HepG2 (cell line): Measurements from ENCODE around the gene ELL. TPM values are rescaled to one million over a fixed set of nuclear protein-coding genes. Genes with fewer than 3 reads are reported as not detected.

Experiments
- ATAC-seq: fragments of 200-7000 bp; cut with Tn5 transposase; 3 replicates; pipeline ENCODE4 v1.9.1; 2020; ENCODE audit warnings: mild to moderate bottlenecking, moderate library complexity
- BruUV-seq: library from RNA; stranded (reverse); fragments of 400-500 nt; replicated peaks from 2 replicates; lab custom pipeline; 2021; lab: Mats Ljungman, UMichigan
- CTCF ChIA-PET: fragments of 300-600 bp; formaldehyde crosslinking; extraction: SDS; loops from one replicate; lab custom pipeline; 2021; ENCODE audit warnings: low total read pairs, inconsistent platforms, low intra/inter-chr PET ratio; lab: Yijun Ruan, JAX
- POLR2A ChIA-PET: fragments of 350-600 bp; sonication (Branson Sonifier 250); formaldehyde crosslinking; loops from one replicate; lab custom pipeline; 2020; ENCODE audit warnings: antibody characterized with exemption, inconsistent platforms; lab: Yijun Ruan, JAX
- DNase-seq: peaks from one replicate; pipeline ENCODE4 v3.0.0-alpha.2; 2015; ENCODE audit warnings: low spot score
- FAIRE-seq: peaks from 3 replicates; lab custom pipeline; 2011; peaks lifted over from hg19 to GRCh38; lab: Jason Lieb, UNC
- H2AFZ ChIP-seq: one replicate; pipeline ENCODE4 v1.6.1; 2011; ENCODE audit warnings: low read length, inconsistent platforms
- H3K27ac ChIP-seq: fragments of 300-600 bp; 3 replicates; pipeline ENCODE4 v1.8.0; 2011; ENCODE audit warnings: mixed run types, mild to moderate bottlenecking, mixed read lengths, low read length, inconsistent platforms; ENCODE audit not compliant: insufficient read depth; ENCODE audit errors: extremely low read length
- H3K27me3 ChIP-seq, 2 experiments: fragments of 200-600 bp in 1 of 2; 2 replicates in 1 of 2; 3 replicates in 1 of 2; pipeline versions ENCODE4 v1.6.0 to v1.8.0; 2011; ENCODE audit warnings: low read length in 2 of 2, mild to moderate bottlenecking in 2 of 2, moderate library complexity in 2 of 2, inconsistent platforms in 1 of 2; ENCODE audit not compliant: insufficient read depth in 2 of 2, control insufficient read depth in 1 of 2
- H3K36me3 ChIP-seq, 2 experiments: fragments of 200-600 bp in 1 of 2; replicated peaks in 1 of 2; 2 replicates in 1 of 2; 3 replicates in 1 of 2; pipeline versions ENCODE4 v1.5.1 to v1.8.0; 2011; ENCODE audit warnings: low read length in 2 of 2, inconsistent platforms in 1 of 2; ENCODE audit not compliant: insufficient read depth in 2 of 2, control insufficient read depth in 1 of 2
- H3K4me1 ChIP-seq: 2 replicates; pipeline ENCODE4 v1.5.1; 2012; ENCODE audit warnings: low read length, inconsistent platforms; ENCODE audit not compliant: insufficient read depth
- H3K4me2 ChIP-seq: 2 replicates; pipeline ENCODE4 v1.6.0; 2011; ENCODE audit warnings: low read depth, low read length, inconsistent platforms
- H3K4me3 ChIP-seq, 3 experiments: fragments of 200-600 bp in 1 of 3; sonication (generic), shearing (Covaris generic) in 1 of 3; replicated peaks in 1 of 3; 2 replicates each; pipeline ENCODE4 v1.5.1; 2011 to 2016; ENCODE audit warnings: low read length in 3 of 3, inconsistent platforms in 2 of 3, low read depth in 2 of 3, mild to moderate bottlenecking in 2 of 3, control low read depth in 1 of 3, mixed read lengths in 1 of 3; ENCODE audit not compliant: insufficient read depth in 1 of 3
- H3K79me2 ChIP-seq: one replicate; pipeline ENCODE4 v1.6.1; 2011; ENCODE audit warnings: low read length, inconsistent platforms; ENCODE audit not compliant: insufficient read depth
- H3K9ac ChIP-seq: 2 replicates; pipeline ENCODE4 v1.6.0; 2011; ENCODE audit warnings: mild to moderate bottlenecking, low read depth, low read length, inconsistent platforms; ENCODE audit not compliant: insufficient read depth
- H3K9me3 ChIP-seq: 2 replicates; pipeline ENCODE4 v1.5.1; 2012; ENCODE audit warnings: mild to moderate bottlenecking, low read length
- H4K20me1 ChIP-seq: 2 replicates; pipeline ENCODE4 v1.6.0; 2011; ENCODE audit warnings: inconsistent platforms, mild to moderate bottlenecking, low read length, moderate library complexity; ENCODE audit not compliant: insufficient read depth
- MAFF ChIP-seq: IDR thresholded peaks from 2 replicates; pipeline ENCODE4 v1.6.1; 2011; ENCODE audit warnings: low read depth, low read length, improper control_type of control experiment
- NFYB ChIP-seq: sonication (generic); formaldehyde crosslinking; IDR thresholded peaks from 2 replicates; pipeline ENCODE4 v1.4.0; 2020; ENCODE audit warnings: missing genetic modification reagents
- SMC3 ChIP-seq: IDR thresholded peaks from 2 replicates; pipeline ENCODE4 v1.6.1; 2011; ENCODE audit warnings: low read length, improper control_type of control experiment
- SOX5 ChIP-seq: IDR thresholded peaks from 2 replicates; pipeline ENCODE4 v1.6.1; 2016; ENCODE audit warnings: borderline replicate concordance
- ZFX ChIP-seq: sonication (generic); formaldehyde crosslinking; IDR thresholded peaks from 2 replicates; pipeline ENCODE4 v1.4.0; 2020; ENCODE audit warnings: mild to moderate bottlenecking, low read depth, missing genetic modification reagents, moderate library complexity
- ZKSCAN1 ChIP-seq: fragments of 150-350 bp; IDR thresholded peaks from 2 replicates; pipeline ENCODE4 v1.6.1; 2014; ENCODE audit warnings: low read length
- ZNF121 ChIP-seq: sonication (generic); formaldehyde crosslinking; IDR thresholded peaks from 2 replicates; pipeline ENCODE4 v1.5.0; 2020; ENCODE audit warnings: mild to moderate bottlenecking, missing genetic modification reagents
- ZNF263 ChIP-seq: sonication (generic); formaldehyde crosslinking; IDR thresholded peaks from 2 replicates; pipeline ENCODE4 v1.4.0; 2020; ENCODE audit warnings: missing genetic modification reagents
- ZNF430 ChIP-seq: sonication (generic); formaldehyde crosslinking; IDR thresholded peaks from 2 replicates; pipeline ENCODE4 v1.9.0; 2021; ENCODE audit warnings: mild to moderate bottlenecking, missing genetic modification reagents
- ZNF549 ChIP-seq: sonication (generic); formaldehyde crosslinking; IDR thresholded peaks from 2 replicates; pipeline ENCODE4 v1.5.0; 2020; ENCODE audit warnings: missing genetic modification reagents
- ZNF615 ChIP-seq: sonication (generic); formaldehyde crosslinking; IDR thresholded peaks from 2 replicates; pipeline ENCODE4 v1.5.0; 2020; ENCODE audit warnings: mild to moderate bottlenecking, missing genetic modification reagents, borderline replicate concordance
- WGBS: methylation state at CpG from one replicate; pipeline ENCODE4 v1.1.6; 2017; ENCODE audit warnings: low lambda C conversion rate; 5-methylcytosine and 5-hydroxymethylcytosine counted together
- in situ Hi-C: cut with HindIII; loops from 2 replicates; pipeline ENCODE4 v1.10.0; 2017; ENCODE audit warnings: low pct_unique_long_range_greater_than_20kb; ENCODE audit not compliant: extremely low pct_ligation_motif_present
- intact Hi-C: fragments of 100-400 bp; cut with micrococcal nuclease; formaldehyde crosslinking; loops from one replicate; pipeline ENCODE4 v1.10.0; 2022; ENCODE audit not compliant: unreplicated experiment
- polyA plus RNA-seq, 8 experiments: library from polyadenylated mRNA; depleted of rRNA in 3 of 8; stranded (reverse) in 7 of 8; unstranded in 1 of 8; fragments of >200 nt; fragmentation: Illumina TruSeq in 4 of 8; extraction: Trizol in 4 of 8; gene quantifications; 2 replicates each; pipeline versions ENCODE4 v1.2.1 to v1.2.3, GENCODE V29; 2011 to 2016; ENCODE audit warnings: low read depth in 4 of 8, missing spikeins in 1 of 8, mixed read lengths in 1 of 8; ENCODE audit not compliant: insufficient read depth in 1 of 8
- total RNA-seq, 5 experiments: library from RNA; depleted of rRNA; stranded (reverse); fragments of >200 nt; fragmentation: Illumina TruSeq; extraction: Trizol; gene quantifications; 2 replicates each; pipeline ENCODE4 v1.2.3, GENCODE V29; 2016; ENCODE audit warnings: low read depth in 1 of 5
- TF ChIP-seq, protein P1 (sequence below): sonication (generic); formaldehyde crosslinking; IDR thresholded peaks from 2 replicates; pipeline ENCODE4 v1.4.0; 2020; ENCODE audit warnings: mild to moderate bottlenecking, low read depth, missing genetic modification reagents

Gene ELL
- total and polyA plus RNA-seq, 2 of the 13 experiments (the other 11 are each of a cell fraction or from before 2014, with no cell fraction given): 3.7 to 5.4 TPM

GRCh38 chr19:18456279-18456678, 65.6 kb downstream of the ELL start:
- in situ Hi-C loops: no loop called here
- intact Hi-C loops: no loop called here
- peaks cover 24 to 48% of the 10 kb centered on the region in 2 experiments for H3K36me3 ChIP-seq
- BruUV-seq: no TSS peak
- H2AFZ ChIP-seq: no peak overlapping the region
- no peak overlapping the region for H3K9ac ChIP-seq
- ChIA-PET POLR2A (no interaction called here), CTCF (no interaction called here)
- H3K79me2 ChIP-seq: no peaks in the 10 kb centered on the region
- peaks cover 3% of the 10 kb centered on the region; the same call in 1 of the 2 replicates for H4K20me1 ChIP-seq
- H3K4me2 ChIP-seq: no peak overlapping the region
- TF ChIP-seq ZNF263 (CRISPR knock-in tag) (peak; percentile 89), ZNF615 (CRISPR knock-in tag) (no peak), ZNF549 (CRISPR knock-in tag) (no peak), MAFF (no peak)
- TF ChIP-seq, all 625 proteins: peak for 1
- DNase-seq: no peak
- Histone ChIP-seq H3K27me3 (no peaks in the 10 kb centered on the region), H3K4me3 (no peak overlapping the region), H3K4me1 (peaks cover 1% of the 10 kb centered on the region; the same call in 1 of the 2 replicates), H3K27ac (no peak overlapping the region), H3K9me3 (no peaks in the 10 kb centered on the region)
- no CpG with 5 or more reads among the region's 4 CpGs for WGBS
- FAIRE-seq: no peak
- ATAC-seq: no peak

DNA sequence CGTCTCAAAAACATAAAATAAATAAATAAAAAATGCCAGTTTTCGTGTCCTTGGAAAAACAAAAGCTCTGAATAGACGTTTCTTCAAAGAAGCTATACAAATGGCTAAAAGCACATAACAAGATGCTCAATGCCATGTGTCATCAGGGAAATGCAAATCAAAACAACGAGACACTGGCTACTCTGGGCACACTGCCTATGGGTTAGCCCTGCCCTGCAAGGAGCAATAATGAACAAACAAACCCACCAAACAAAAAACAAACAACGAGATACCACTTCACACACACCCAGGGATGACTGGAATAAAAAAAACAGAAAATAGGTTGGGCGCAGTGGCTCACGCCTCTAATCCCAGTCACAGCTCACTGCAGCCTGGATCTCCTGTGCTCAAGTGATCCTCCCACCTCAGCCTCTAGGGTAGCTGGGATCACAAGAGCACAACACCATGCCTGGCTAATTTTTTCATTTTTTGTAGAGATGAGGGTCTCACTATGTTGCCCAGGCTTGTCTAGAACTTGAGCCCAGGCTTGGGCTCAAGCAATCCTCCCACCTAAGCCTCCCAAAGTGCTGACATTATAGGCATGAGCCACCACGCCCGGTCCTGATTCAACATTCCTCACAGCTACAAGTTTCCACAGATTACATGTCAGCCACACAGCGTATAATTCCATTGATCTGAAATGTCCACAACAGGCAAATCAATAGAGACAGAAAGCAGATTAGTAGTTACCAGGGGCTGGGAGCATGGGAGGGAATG, 68.4 kb downstream of the ELL start:
- ATAC-seq (no peak), FAIRE-seq (no peak)
- CTCF ChIA-PET: no interaction called here
- no TSS peak for BruUV-seq
- intact Hi-C loops (no loop called here), in situ Hi-C loops (no loop called here)
- 0 out of 2 replicates have a peak, but pooled peaks have one; percentile 16 for TF ChIP-seq ZNF121 (CRISPR knock-in tag)
- no peak for TF ChIP-seq NFYB (CRISPR knock-in tag)
- TF ChIP-seq SMC3: no peak
- TF ChIP-seq, protein P1, sequence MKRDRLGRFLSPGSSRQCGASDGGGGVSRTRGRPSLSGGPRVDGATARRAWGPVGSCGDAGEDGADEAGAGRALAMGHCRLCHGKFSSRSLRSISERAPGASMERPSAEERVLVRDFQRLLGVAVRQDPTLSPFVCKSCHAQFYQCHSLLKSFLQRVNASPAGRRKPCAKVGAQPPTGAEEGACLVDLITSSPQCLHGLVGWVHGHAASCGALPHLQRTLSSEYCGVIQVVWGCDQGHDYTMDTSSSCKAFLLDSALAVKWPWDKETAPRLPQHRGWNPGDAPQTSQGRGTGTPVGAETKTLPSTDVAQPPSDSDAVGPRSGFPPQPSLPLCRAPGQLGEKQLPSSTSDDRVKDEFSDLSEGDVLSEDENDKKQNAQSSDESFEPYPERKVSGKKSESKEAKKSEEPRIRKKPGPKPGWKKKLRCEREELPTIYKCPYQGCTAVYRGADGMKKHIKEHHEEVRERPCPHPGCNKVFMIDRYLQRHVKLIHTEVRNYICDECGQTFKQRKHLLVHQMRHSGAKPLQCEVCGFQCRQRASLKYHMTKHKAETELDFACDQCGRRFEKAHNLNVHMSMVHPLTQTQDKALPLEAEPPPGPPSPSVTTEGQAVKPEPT (CRISPR knock-in tag): no peak
- no peak for TF ChIP-seq SOX5 (CRISPR knock-in tag)
- TF ChIP-seq ZNF430: no peak
- no peak for TF ChIP-seq ZKSCAN1
- TF ChIP-seq ZFX: no peak
- TF ChIP-seq, all 625 proteins: peak for 1
- no peaks in the 10 kb centered on the region for H3K79me2 ChIP-seq
- peaks cover 7% of the 10 kb centered on the region; the same call in 1 of the 2 replicates for H4K20me1 ChIP-seq
- 88% methylated on average over 10 of the region's 10 CpGs for WGBS
- H3K9ac ChIP-seq: no peak overlapping the region
- no peak for DNase-seq
- peaks cover 27 to 48% of the 10 kb centered on the region in 2 experiments for H3K36me3 ChIP-seq
- no peak overlapping the region for H3K4me2 ChIP-seq
- POLR2A ChIA-PET: no interaction called here
- H2AFZ ChIP-seq: no peak overlapping the region
- no peak overlapping the region for H3K4me3 ChIP-seq
- H3K9me3 ChIP-seq: no peaks in the 10 kb centered on the region
- H3K27ac ChIP-seq: no peak overlapping the region
- peaks cover 7% of the 10 kb centered on the region; the same call in 1 of the 2 replicates for H3K4me1 ChIP-seq
- H3K27me3 ChIP-seq: no peaks in the 10 kb centered on the region
